SK-N-MC (cell line): Measurements from ENCODE around the gene MAU2.

Experiments
- DNase-seq: peaks from one replicate; pipeline ENCODE4 v3.0.0-alpha.2; 2011; ENCODE audit warnings: low read depth, low spot score
- H3K27ac ChIP-seq: fragments of 200-600 bp; sonication (generic); 2 replicates; pipeline ENCODE4 v1.5.1; 2016; ENCODE audit warnings: mixed run types
- H3K36me3 ChIP-seq: fragments of 200-600 bp; sonication (generic); 2 replicates; pipeline ENCODE4 v1.6.1; 2017; ENCODE audit warnings: antibody characterized with exemption, low read length, mixed read lengths; ENCODE audit not compliant: insufficient read depth
- H3K4me3 ChIP-seq: fragments of 200-600 bp; sonication (generic); 2 replicates; pipeline ENCODE4 v1.5.1; 2016
- H3K9ac ChIP-seq: fragments of 200-600 bp; sonication (generic); 2 replicates; pipeline ENCODE4 v1.8.0; 2017; ENCODE audit warnings: mixed run types, mixed read lengths; ENCODE audit not compliant: insufficient read length
- H3K9me3 ChIP-seq: fragments of 200-600 bp; sonication (generic); 2 replicates; pipeline ENCODE4 v1.6.1; 2017; ENCODE audit warnings: low read depth, mild to moderate bottlenecking, antibody characterized with exemption, low read length, moderate library complexity, mixed read lengths
- EZH2 ChIP-seq: fragments of 200-600 bp; sonication (generic); IDR thresholded peaks from one replicate; pipeline ENCODE4 v1.6.1; 2017; ENCODE audit warnings: antibody characterized with exemption
- FOXP2 ChIP-seq: optimal IDR thresholded peaks from 2 replicates; pipeline ENCODE3; 2011; ENCODE audit warnings: mild to moderate bottlenecking, moderate library complexity; ENCODE audit not compliant: insufficient read depth; ENCODE audit errors: extremely low read length, control extremely low read depth
- POLR2AphosphoS5 ChIP-seq: IDR thresholded peaks from 2 replicates; pipeline ENCODE4 v1.6.1; 2012; ENCODE audit warnings: mild to moderate bottlenecking, low read depth, low read length, borderline replicate concordance

Gene MAU2

DNA sequence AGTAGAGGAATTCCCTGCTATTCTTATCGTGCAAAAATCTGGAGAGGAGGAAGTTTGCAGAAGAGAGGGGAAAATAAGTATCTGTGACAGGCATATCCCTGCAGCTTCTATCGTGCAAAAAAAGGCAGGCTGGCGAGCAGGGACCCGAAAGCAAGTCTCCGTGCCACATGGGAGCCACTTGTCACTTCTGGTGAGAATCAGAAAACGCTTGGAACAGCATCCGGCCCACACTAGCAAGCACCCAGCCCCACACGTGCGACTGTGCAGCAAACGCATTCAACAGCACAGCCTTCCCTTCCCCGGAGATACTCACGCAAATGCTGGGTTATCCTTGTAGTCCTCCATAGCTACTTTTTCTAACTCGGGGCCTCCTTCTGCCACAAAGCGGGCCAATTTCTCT is 17.2 kb upstream of the MAU2 start:
- peaks cover 31% of the 10 kb centered on the region; the same call in 1 of the 2 replicates for H3K36me3 ChIP-seq
- H3K9me3 ChIP-seq: no peaks in the 10 kb centered on the region
- H3K27ac ChIP-seq: no peak overlapping the region
- no peak for DNase-seq
- no peak overlapping the region for H3K4me3 ChIP-seq
- TF ChIP-seq POLR2AphosphoS5: no peak
- no peak for TF ChIP-seq FOXP2
- no peak for TF ChIP-seq EZH2
- H3K9ac ChIP-seq: no peak overlapping the region

DNA sequence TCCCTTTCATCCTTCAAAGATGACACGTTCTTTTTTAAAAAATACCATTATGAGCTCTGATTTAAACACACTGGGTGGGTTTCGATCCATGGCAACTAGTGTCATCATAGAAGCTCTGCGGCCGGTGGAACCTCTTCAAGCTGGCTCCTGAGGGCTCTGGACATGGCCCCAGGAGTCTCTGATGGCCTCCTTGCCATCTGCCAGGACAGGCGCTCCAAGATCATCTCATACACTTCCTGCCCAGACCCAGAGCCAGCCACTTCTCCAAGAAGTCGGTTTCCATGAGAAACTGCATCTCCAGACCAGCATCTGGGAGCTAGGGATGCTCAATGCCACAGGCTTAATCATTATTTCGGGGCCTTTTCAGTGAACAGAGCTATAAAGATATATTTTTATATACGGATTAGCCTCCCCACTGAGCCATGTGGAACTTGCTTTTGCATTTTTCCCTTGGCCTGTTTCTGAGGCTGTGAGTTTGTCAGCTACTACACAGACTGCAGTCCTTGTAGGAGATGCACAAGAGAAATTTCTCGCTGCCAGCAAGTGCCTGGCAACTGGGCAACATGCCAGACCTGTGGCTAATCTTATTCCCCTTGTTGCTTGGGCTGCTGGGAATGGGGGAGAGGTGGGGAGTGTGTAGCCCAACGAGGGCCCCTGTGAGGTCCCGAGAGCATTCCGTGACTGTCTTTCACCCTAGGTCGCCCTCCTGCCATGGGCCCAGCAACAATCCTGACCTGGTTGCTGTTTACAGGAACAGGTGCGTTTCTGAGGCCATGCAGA is 16.3 kb upstream of the MAU2 start:
- Histone ChIP-seq H3K27ac (0 out of 2 replicates have a peak overlapping the region, but pooled peaks have one; percentile 29), H3K36me3 (peaks cover 36% of the 10 kb centered on the region; the same call in 1 of the 2 replicates), H3K9me3 (no peaks in the 10 kb centered on the region), H3K9ac (no peak overlapping the region), H3K4me3 (no peak overlapping the region)
- DNase-seq: no peak
- TF ChIP-seq POLR2AphosphoS5 (no peak), EZH2 (no peak), FOXP2 (no peak)

GRCh38 chr19:19305066-19305465 is 15.6 kb upstream of the MAU2 start:
- DNase-seq: no peak
- TF ChIP-seq FOXP2 (no peak), EZH2 (no peak), POLR2AphosphoS5 (no peak)
- H3K9me3 ChIP-seq: no peaks in the 10 kb centered on the region
- peaks cover 38% of the 10 kb centered on the region; the same call in 1 of the 2 replicates for H3K36me3 ChIP-seq
- no peak overlapping the region for H3K27ac ChIP-seq
- no peak overlapping the region for H3K9ac ChIP-seq
- H3K4me3 ChIP-seq: no peak overlapping the region

- H3K36me3 ChIP-seq: peaks cover 42% of the 10 kb centered on the region; the same call in 1 of the 2 replicates
- DNase-seq: no peak
- H3K27ac ChIP-seq: no peak overlapping the region
- no peak for TF ChIP-seq FOXP2
- TF ChIP-seq POLR2AphosphoS5: no peak
- no peak for TF ChIP-seq EZH2
- no peaks in the 10 kb centered on the region for H3K9me3 ChIP-seq
- H3K4me3 ChIP-seq: no peak overlapping the region
- H3K9ac ChIP-seq: no peak overlapping the region
Observed at GRCh38 chr19:19305696-19306095, 14.9 kb upstream of the MAU2 start.

DNA sequence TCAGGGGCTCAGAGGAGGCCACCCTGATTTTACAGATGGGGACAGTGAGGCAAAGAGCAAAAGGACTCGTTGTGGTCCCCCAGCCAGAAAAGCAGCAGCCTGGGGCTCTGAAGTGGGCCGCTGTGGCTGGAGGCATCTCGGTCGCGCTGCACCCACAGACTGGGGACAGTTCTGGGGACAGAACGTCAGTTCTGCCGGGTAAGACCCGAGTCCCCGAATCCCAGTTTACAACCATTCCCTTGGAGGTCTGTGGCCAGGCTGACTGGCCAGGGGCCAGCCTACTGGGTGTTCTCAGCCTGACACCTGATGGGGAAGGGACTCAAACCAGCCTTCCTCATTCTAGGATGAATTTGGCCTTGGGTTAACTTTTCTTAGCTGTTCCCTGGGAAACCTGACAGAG is 14.4 kb upstream of the MAU2 start:
- no peak overlapping the region for H3K9ac ChIP-seq
- no peak overlapping the region for H3K4me3 ChIP-seq
- no peak for TF ChIP-seq FOXP2
- no peak for TF ChIP-seq POLR2AphosphoS5
- no peak for TF ChIP-seq EZH2
- H3K9me3 ChIP-seq: no peaks in the 10 kb centered on the region
- no peak for DNase-seq
- H3K27ac ChIP-seq: no peak overlapping the region
- peaks cover 40% of the 10 kb centered on the region; the same call in 1 of the 2 replicates for H3K36me3 ChIP-seq

- TF ChIP-seq FOXP2: no peak
- no peak for TF ChIP-seq EZH2
- no peak for TF ChIP-seq POLR2AphosphoS5
- Histone ChIP-seq H3K4me3 (no peak overlapping the region), H3K9me3 (no peaks in the 10 kb centered on the region), H3K36me3 (peaks cover 41% of the 10 kb centered on the region; the same call in 1 of the 2 replicates), H3K27ac (no peak overlapping the region), H3K9ac (no peak overlapping the region)
- DNase-seq: no peak
Observed at GRCh38 chr19:19308373-19308772, 12.3 kb upstream of the MAU2 start.

DNA sequence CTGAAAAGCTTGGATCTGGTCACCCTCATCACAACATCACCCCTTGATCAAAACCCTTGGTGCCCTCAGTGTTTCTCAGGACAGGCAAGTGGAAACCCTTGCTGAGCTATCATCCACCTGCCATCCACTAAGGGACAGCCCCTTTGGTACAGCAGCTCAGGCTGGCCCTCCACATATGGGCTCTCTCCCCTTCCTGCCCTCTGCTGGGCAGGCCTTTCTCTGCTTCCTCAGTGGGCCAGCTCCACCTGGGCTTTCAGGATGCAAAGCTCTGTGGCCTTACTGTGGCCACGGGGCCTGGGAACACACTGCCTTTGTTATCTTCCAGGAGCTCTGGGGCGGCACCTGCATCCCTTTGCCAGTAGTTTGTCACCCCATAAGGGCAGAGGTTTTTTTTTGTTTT is 5.2 kb upstream of the MAU2 start:
- DNase-seq: no peak
- H3K36me3 ChIP-seq: peaks cover 35% of the 10 kb centered on the region
- H3K27ac ChIP-seq: no peak overlapping the region
- H3K9me3 ChIP-seq: no peaks in the 10 kb centered on the region
- no peak overlapping the region for H3K9ac ChIP-seq
- TF ChIP-seq POLR2AphosphoS5: no peak
- no peak overlapping the region for H3K4me3 ChIP-seq

DNA sequence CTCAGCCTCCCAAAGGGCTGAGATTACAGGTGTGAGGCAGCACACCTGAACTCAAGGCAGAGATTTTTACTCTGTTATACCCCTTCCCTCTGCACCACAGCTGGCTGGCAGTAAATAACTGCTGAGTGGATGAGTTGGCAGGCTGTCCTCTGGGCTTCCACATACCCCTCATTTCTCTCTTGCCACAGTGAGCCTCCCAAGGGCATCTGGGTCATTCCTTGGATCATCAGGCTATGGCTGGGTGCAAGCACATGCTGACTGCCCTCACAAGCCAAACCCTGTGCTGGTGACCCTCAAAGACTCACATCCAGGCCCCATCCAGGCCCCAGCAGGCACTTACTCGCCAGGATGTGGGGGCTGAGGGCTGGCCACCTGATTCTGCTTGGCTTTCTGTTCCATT is 4.5 kb upstream of the MAU2 start:
- Histone ChIP-seq H3K4me3 (no peak overlapping the region), H3K9me3 (no peaks in the 10 kb centered on the region), H3K27ac (no peak overlapping the region), H3K36me3 (peaks cover 31% of the 10 kb centered on the region), H3K9ac (no peak overlapping the region)
- TF ChIP-seq EZH2 (no peak), POLR2AphosphoS5 (no peak), FOXP2 (no peak)
- no peak for DNase-seq

DNA sequence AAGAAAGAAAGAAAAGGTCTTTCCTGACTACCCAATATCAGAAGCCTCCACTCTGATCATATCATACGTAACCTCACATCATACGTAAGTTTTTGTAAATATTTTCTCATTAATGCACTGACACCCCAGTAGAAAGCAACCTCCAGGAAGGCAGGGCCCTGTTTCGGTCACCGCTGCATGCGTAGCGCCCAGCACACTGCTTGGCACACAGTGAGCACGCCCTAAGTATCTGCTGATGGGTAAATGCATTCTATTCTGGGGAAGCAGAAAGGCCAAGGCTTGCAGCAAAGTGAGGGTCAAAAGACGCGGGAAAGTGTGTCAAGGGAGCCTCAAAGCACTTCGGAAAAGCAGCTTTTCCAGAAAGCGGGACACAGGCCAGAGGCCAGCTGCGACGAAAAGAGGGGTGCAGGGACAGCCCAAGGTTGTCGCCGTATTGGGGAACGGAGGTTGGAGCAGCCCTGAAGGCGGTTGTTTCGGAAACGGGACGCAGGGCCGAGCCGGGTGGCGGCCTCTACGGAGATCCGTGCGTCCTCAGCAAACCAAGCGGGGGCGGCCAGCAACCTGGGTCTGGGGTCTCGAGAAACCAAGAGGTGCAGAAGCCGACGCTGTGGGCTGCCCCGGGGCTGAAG is 783 bp upstream of the MAU2 start:
- Histone ChIP-seq H3K9ac (peak overlapping the region; percentile 98), H3K27ac (0 out of 2 replicates have a peak overlapping the region, but pooled peaks have one; percentile 96), H3K9me3 (no peaks in the 10 kb centered on the region), H3K36me3 (peaks cover 31% of the 10 kb centered on the region), H3K4me3 (peak overlapping the region; percentile 93)
- no peak for DNase-seq
- TF ChIP-seq POLR2AphosphoS5 (no peak), FOXP2 (no peak), EZH2 (no peak)
